Upper lobe of right lung (tissue), 1 donor: Measurements from ENCODE around the gene CLDN18. TPM values are rescaled to one million over a fixed set of nuclear protein-coding genes. Genes with fewer than 3 reads are reported as not detected.
A peak's percentile ranks its signal among the peaks of the same experiment; 100 is the strongest.

Experiments
- ATAC-seq: fragments of 200-7000 bp; cut with Tn5 transposase; one replicate; pipeline ENCODE4 v1.9.1; 2020; ENCODE audit warnings: mild to moderate bottlenecking, moderate library complexity
- DNase-seq: peaks from one replicate; pipeline ENCODE4 v3.0.0-alpha.2; 2020
- H3K27ac ChIP-seq: fragments of 200-600 bp; one replicate; pipeline ENCODE4 v1.8.0; 2022
- H3K27me3 ChIP-seq: fragments of 200-600 bp; one replicate; pipeline ENCODE4 v1.8.0; 2022; ENCODE audit warnings: mild to moderate bottlenecking
- H3K36me3 ChIP-seq: fragments of 200-600 bp; one replicate; pipeline ENCODE4 v1.8.0; 2022
- H3K4me1 ChIP-seq: fragments of 200-600 bp; one replicate; pipeline ENCODE4 v1.8.0; 2022
- H3K4me3 ChIP-seq: fragments of 200-600 bp; one replicate; pipeline ENCODE4 v1.8.0; 2022; ENCODE audit warnings: mild to moderate bottlenecking
- H3K9me3 ChIP-seq: fragments of 200-600 bp; one replicate; pipeline ENCODE4 v1.8.0; 2022
- CTCF ChIP-seq: fragments of 200-600 bp; IDR thresholded peaks from one replicate; pipeline ENCODE4 v1.8.0; 2022; ENCODE audit warnings: antibody characterized with exemption
- intact Hi-C: fragments of 100-400 bp; cut with DNase I; formaldehyde crosslinking; loops from one replicate; pipeline ENCODE4 v1.11.0; 2022
- total RNA-seq: library from RNA; stranded (reverse); fragmentation: NEBNext Ultra II Directional; extraction: Animal tissue kit (Norgen Biotek cat#: 25700); gene quantifications from one replicate; pipeline ENCODE4 v1.2.1, GENCODE V29; 2021
- donor health status: DM: no; HTN: yes; CAD: no; lungs with severe emphysema.

The CLDN18 gene
- total RNA-seq, 1 donor from 2014 or later = 197 TPM

- Histone ChIP-seq H3K27me3 (no peaks in the 10 kb centered on the region), H3K27ac (no peak overlapping the region), H3K4me1 (no peaks in the 10 kb centered on the region), H3K36me3 (peaks cover 16% of the 10 kb centered on the region), H3K9me3 (no peaks in the 10 kb centered on the region), H3K4me3 (no peak overlapping the region)
- DNase-seq (no peak), ATAC-seq (peak; percentile 29)
- intact Hi-C loops = no loop called here
- TF ChIP-seq CTCF = no peak
Observed at GRCh38 chr3:138078901-138079344, 69.0 kb downstream of the CLDN18 start.

DNA sequence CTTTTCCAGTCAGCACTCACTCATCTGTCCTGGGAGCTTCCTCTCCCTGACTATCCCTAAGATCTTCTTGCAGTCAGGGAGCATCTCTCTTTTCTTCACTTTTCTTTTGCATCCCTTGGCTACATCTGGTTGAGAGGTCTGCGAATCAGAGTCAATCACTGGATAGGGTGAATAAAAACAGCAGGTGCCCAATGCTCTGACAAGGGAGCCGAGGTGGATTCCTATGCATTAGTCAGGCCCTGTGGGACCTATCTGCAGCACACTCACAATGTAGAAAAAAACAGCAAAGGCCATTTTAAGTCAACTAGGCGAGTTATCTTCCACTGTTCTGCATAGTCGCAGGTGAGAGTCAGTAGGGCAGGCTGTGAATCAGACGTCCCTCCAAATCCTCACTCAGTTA, 69.9 kb downstream of the CLDN18 start:
- Histone ChIP-seq H3K27me3 (no peaks in the 10 kb centered on the region), H3K36me3 (peaks cover 21% of the 10 kb centered on the region)

DNA sequence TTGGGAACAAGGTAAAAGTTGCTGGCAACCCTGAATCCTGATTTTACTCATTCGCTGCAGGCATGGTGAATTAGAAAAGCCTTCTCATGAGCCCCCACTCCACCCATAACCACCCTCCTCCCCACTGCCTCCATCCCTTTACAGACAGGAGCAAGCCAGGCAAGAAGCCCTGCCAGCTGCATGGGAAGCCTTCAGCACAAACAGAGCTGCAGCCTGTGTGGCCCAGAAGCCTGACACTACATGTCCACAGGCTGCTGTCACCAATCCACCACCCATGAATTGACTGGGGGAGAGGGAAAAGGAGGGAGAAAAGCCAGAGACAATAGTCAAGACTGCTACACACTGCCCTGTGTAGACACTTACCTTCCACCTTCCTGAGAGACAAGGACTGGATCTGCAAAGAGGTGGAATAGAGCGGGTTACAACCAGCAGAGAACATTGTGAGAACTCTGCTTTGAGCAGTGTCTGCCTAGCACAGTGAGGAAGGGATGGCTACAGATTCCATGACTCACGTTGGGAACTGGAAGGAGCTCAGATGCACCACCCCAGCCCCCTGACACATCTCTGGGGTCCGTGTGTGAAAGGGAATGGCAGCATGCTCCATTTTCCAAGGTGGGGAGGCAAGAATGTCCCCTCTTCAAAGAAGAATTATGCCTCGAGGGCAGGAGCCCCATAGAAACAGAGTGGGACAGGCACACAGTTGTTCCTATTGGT, 71.6 kb downstream of the CLDN18 start:
- Histone ChIP-seq H3K4me1 (no peaks in the 10 kb centered on the region), H3K4me3 (no peak overlapping the region), H3K9me3 (no peaks in the 10 kb centered on the region), H3K27me3 (no peaks in the 10 kb centered on the region), H3K36me3 (peaks cover 22% of the 10 kb centered on the region), H3K27ac (no peak overlapping the region)
- DNase-seq (no peak), ATAC-seq (no peak)
- TF ChIP-seq CTCF = no peak
- intact Hi-C loops = no loop called here

More for the DNA sequence above, 69.9 kb downstream of the CLDN18 start:
- no peak for DNase-seq
- intact Hi-C loops = no loop called here
- H3K4me1 ChIP-seq = no peaks in the 10 kb centered on the region
- no peaks in the 10 kb centered on the region for H3K9me3 ChIP-seq
- H3K27ac ChIP-seq = no peak overlapping the region
- TF ChIP-seq CTCF = no peak
- ATAC-seq = no peak
- no peak overlapping the region for H3K4me3 ChIP-seq

GRCh38 chr3:138082085-138082991, 72.4 kb downstream of the CLDN18 start:
- peaks cover 27% of the 10 kb centered on the region for H3K36me3 ChIP-seq

DNA sequence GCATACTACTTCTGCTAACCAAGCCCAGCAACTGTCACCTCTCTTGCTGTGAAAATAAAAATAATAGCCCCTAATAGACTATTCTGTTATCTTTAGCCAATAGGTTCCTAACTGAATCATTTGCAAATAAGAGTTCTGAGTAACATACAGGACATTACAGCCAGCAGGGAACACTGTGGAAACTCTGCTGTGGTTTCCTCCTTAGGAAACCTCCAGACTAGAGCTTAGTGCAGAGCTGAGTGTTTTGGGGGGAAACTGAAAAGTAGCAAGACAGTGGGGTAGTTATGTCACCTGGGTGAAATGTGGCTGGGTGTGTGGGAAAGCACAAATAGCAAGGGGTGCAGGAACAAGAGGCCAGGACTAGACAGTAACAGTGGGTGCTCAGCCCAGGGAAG, 73.0 kb downstream of the CLDN18 start:
- no peak for TF ChIP-seq CTCF
- intact Hi-C loops = no loop called here
- Histone ChIP-seq H3K36me3 (peaks cover 31% of the 10 kb centered on the region), H3K4me3 (no peak overlapping the region), H3K27me3 (no peaks in the 10 kb centered on the region), H3K9me3 (no peaks in the 10 kb centered on the region), H3K27ac (no peak overlapping the region), H3K4me1 (no peaks in the 10 kb centered on the region)
- peak; percentile 9 for ATAC-seq
- no peak for DNase-seq

More at GRCh38 chr3:138082085-138082991, 72.4 kb downstream of the CLDN18 start:
- no peaks in the 10 kb centered on the region for H3K9me3 ChIP-seq
- no peak overlapping the region for H3K4me3 ChIP-seq
- no peak for DNase-seq
- H3K4me1 ChIP-seq = no peaks in the 10 kb centered on the region
- H3K27me3 ChIP-seq = no peaks in the 10 kb centered on the region
- H3K27ac ChIP-seq = no peak overlapping the region
- intact Hi-C loops = no loop called here
- no peak for ATAC-seq
- no peak for TF ChIP-seq CTCF

Other genes with a start within 250 kb of the CLDN18 start
- gene SOX14, start 245.8 kb upstream of the CLDN18 start, total RNA-seq = not detected
- 8.1 TPM for gene DZIP1L, start 105.4 kb downstream of the CLDN18 start, total RNA-seq
- gene A4GNT, start 122.2 kb downstream of the CLDN18 start, total RNA-seq = not detected
- 14.8 TPM for gene DBR1, start 164.8 kb downstream of the CLDN18 start, total RNA-seq
- 50.3 TPM for gene ARMC8, start 177.1 kb downstream of the CLDN18 start, total RNA-seq